HEK293 (cell line): ENCODE measurements around the gene MACO1.

Experiments used
- CTCF ChIA-PET: fragments of 350-600 bp; formaldehyde crosslinking; extraction: SDS; loops from one replicate; lab custom pipeline; 2021; ENCODE audit warnings: antibody characterized with exemption; lab: Yijun Ruan, JAX
- POLR2A ChIA-PET: fragments of 300-600 bp; formaldehyde crosslinking; extraction: SDS; loops from one replicate; lab custom pipeline; 2020; ENCODE audit warnings: antibody characterized with exemption, inconsistent platforms; lab: Yijun Ruan, JAX
- H3K27ac ChIP-seq: fragments of 200-500 bp; sonication (Bioruptor generic); 2 replicates; pipeline ENCODE4 v1.5.1; 2014; ENCODE audit warnings: low read depth, low read length, control low read depth, inconsistent platforms; ENCODE audit errors: extremely low read depth
- H3K36me3 ChIP-seq, 2 experiments: fragments of 200-500 bp in 1 of 2; sonication (Bioruptor generic) in 1 of 2; 1 replicate in 1 of 2; 2 replicates in 1 of 2; pipeline ENCODE4 v1.5.1; 2014 to 2017; ENCODE audit warnings: inconsistent platforms in 2 of 2, low read length in 2 of 2; ENCODE audit not compliant: control insufficient read depth in 2 of 2, insufficient read depth in 1 of 2
- H3K4me1 ChIP-seq: fragments of 200-500 bp; sonication (Bioruptor generic); 2 replicates; pipeline ENCODE4 v1.5.1; 2014; ENCODE audit warnings: mild to moderate bottlenecking, low read length, inconsistent platforms; ENCODE audit not compliant: control insufficient read depth, insufficient read depth
- H3K4me3 ChIP-seq: 2 replicates; pipeline ENCODE4 v1.5.1; 2011; ENCODE audit warnings: low read depth, mild to moderate bottlenecking, control low read depth, low read length, moderate library complexity
- H3K9me3 ChIP-seq: fragments of 200-500 bp; sonication (Bioruptor generic); 2 replicates; pipeline ENCODE4 v1.5.1; 2014; ENCODE audit warnings: low read depth, low read length, inconsistent platforms; ENCODE audit not compliant: control insufficient read depth, insufficient read depth
- BCL11A ChIP-seq: fragments of 450-650 bp; formaldehyde crosslinking; IDR thresholded peaks from 2 replicates; pipeline ENCODE4 v1.5.1; 2016; ENCODE audit warnings: low read depth, missing biosample characterization, missing genetic modification characterization
- EGR2 ChIP-seq: fragments of 450-650 bp; formaldehyde crosslinking; IDR thresholded peaks from 2 replicates; pipeline ENCODE4 v1.5.1; 2016; ENCODE audit warnings: low read depth, missing biosample characterization, missing genetic modification characterization
- KLF10 ChIP-seq: fragments of 450-650 bp; IDR thresholded peaks from 2 replicates; pipeline ENCODE4 v1.5.1; 2018; ENCODE audit warnings: missing biosample characterization, mild to moderate bottlenecking, missing genetic modification characterization
- MYNN ChIP-seq: fragments of 450-650 bp; formaldehyde crosslinking; IDR thresholded peaks from 2 replicates; pipeline ENCODE4 v1.5.1; 2016; ENCODE audit warnings: missing biosample characterization, missing genetic modification characterization, borderline replicate concordance
- YY2 ChIP-seq: fragments of 450-650 bp; formaldehyde crosslinking; IDR thresholded peaks from 2 replicates; pipeline ENCODE4 v1.5.1; 2016; ENCODE audit warnings: missing biosample characterization, missing genetic modification characterization
- ZFHX2 ChIP-seq: fragments of 450-650 bp; formaldehyde crosslinking; conservative IDR thresholded peaks from 2 replicates; pipeline ENCODE4 v1.5.1; 2016; ENCODE audit warnings: missing biosample characterization, missing genetic modification characterization
- ZFP3 ChIP-seq: fragments of 450-650 bp; formaldehyde crosslinking; IDR thresholded peaks from 2 replicates; pipeline ENCODE4 v1.5.1; 2016; ENCODE audit warnings: low read depth, missing biosample characterization, missing genetic modification characterization
- ZFP41 ChIP-seq: fragments of 450-650 bp; formaldehyde crosslinking; IDR thresholded peaks from 2 replicates; pipeline ENCODE4 v1.5.1; 2016; ENCODE audit warnings: missing biosample characterization, missing genetic modification characterization, borderline replicate concordance
- ZNF202 ChIP-seq: fragments of 450-650 bp; formaldehyde crosslinking; IDR thresholded peaks from 2 replicates; pipeline ENCODE4 v1.5.1; 2016; ENCODE audit warnings: missing biosample characterization, missing genetic modification characterization, borderline replicate concordance
- ZNF211 ChIP-seq: fragments of 450-650 bp; formaldehyde crosslinking; IDR thresholded peaks from 2 replicates; pipeline ENCODE4 v1.5.1; 2016; ENCODE audit warnings: low read depth, missing biosample characterization, missing genetic modification characterization
- ZNF239 ChIP-seq: fragments of 450-650 bp; formaldehyde crosslinking; IDR thresholded peaks from 2 replicates; pipeline ENCODE4 v1.5.1; 2016; ENCODE audit warnings: missing biosample characterization, missing genetic modification characterization
- ZNF354C ChIP-seq: fragments of 450-650 bp; formaldehyde crosslinking; IDR thresholded peaks from 2 replicates; pipeline ENCODE4 v1.5.1; 2016; ENCODE audit warnings: missing biosample characterization, missing genetic modification characterization, low read depth, borderline replicate concordance
- ZNF366 ChIP-seq: fragments of 450-650 bp; formaldehyde crosslinking; conservative IDR thresholded peaks from 2 replicates; pipeline ENCODE4 v1.5.1; 2016; ENCODE audit warnings: missing biosample characterization, missing genetic modification characterization
- ZNF48 ChIP-seq: fragments of 450-650 bp; formaldehyde crosslinking; IDR thresholded peaks from 2 replicates; pipeline ENCODE4 v1.5.1; 2016; ENCODE audit warnings: missing biosample characterization, missing genetic modification characterization
- ZNF629 ChIP-seq: fragments of 450-650 bp; formaldehyde crosslinking; IDR thresholded peaks from 2 replicates; pipeline ENCODE4 v1.5.1; 2017; ENCODE audit warnings: missing biosample characterization, missing genetic modification characterization
- ZNF670 ChIP-seq: fragments of 450-650 bp; formaldehyde crosslinking; IDR thresholded peaks from 2 replicates; pipeline ENCODE4 v1.5.1; 2016; ENCODE audit warnings: missing biosample characterization, missing genetic modification characterization, low read depth
- TF ChIP-seq, protein P1 (sequence below): fragments of 450-650 bp; formaldehyde crosslinking; IDR thresholded peaks from 2 replicates; pipeline ENCODE4 v1.5.1; 2017; ENCODE audit warnings: missing biosample characterization, missing genetic modification characterization
- TF ChIP-seq, protein P2 (sequence below): fragments of 450-650 bp; formaldehyde crosslinking; IDR thresholded peaks from 2 replicates; pipeline ENCODE4 v1.5.1; 2016; ENCODE audit warnings: missing biosample characterization, missing genetic modification characterization
- TF ChIP-seq, protein P3 (sequence below): fragments of 450-650 bp; formaldehyde crosslinking; IDR thresholded peaks from 2 replicates; pipeline ENCODE4 v1.5.1; 2017; ENCODE audit warnings: missing biosample characterization, missing genetic modification characterization
- TF ChIP-seq, protein P4 (sequence below): fragments of 450-650 bp; formaldehyde crosslinking; IDR thresholded peaks from 2 replicates; pipeline ENCODE4 v1.5.1; 2016; ENCODE audit warnings: missing biosample characterization, missing genetic modification characterization
- TF ChIP-seq, protein P5 (sequence below): fragments of 450-650 bp; formaldehyde crosslinking; IDR thresholded peaks from 2 replicates; pipeline ENCODE4 v1.5.1; 2016; ENCODE audit warnings: missing biosample characterization, missing genetic modification characterization

MACO1 gene

DNA sequence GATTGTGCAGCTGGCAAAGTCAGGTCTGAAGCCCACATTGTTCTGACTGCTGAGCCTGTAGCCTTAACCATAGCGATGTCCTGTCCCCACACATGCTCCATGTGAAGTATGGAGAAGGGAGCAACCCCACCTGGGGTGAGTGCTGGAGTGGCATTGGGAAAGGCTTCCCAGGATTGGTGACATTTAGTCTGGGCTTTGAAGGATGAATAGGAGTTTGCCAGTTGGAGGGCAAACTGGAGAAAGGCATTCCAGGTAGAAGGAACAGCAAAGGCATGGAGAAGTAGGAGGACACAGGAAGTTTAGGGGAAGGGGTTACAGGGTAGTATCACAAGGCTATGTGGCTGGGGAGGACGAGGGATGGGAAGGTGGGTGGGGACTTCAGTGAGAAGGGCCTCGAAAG, 105.4 kb downstream of the MACO1 start:
- Histone ChIP-seq H3K27ac (no peak overlapping the region), H3K36me3 (no peaks in the 10 kb centered on the region), H3K9me3 (no peaks in the 10 kb centered on the region), H3K4me1 (no peaks in the 10 kb centered on the region), H3K4me3 (no peak overlapping the region)
- POLR2A ChIA-PET: no interaction called here
- CTCF ChIA-PET: no interaction called here
- TF ChIP-seq ZNF202 (tag by site-specific recombination) (no peak), ZFP3 (tag by site-specific recombination) (peak; percentile 97), ZNF670 (no peak)
- TF ChIP-seq, protein P1, sequence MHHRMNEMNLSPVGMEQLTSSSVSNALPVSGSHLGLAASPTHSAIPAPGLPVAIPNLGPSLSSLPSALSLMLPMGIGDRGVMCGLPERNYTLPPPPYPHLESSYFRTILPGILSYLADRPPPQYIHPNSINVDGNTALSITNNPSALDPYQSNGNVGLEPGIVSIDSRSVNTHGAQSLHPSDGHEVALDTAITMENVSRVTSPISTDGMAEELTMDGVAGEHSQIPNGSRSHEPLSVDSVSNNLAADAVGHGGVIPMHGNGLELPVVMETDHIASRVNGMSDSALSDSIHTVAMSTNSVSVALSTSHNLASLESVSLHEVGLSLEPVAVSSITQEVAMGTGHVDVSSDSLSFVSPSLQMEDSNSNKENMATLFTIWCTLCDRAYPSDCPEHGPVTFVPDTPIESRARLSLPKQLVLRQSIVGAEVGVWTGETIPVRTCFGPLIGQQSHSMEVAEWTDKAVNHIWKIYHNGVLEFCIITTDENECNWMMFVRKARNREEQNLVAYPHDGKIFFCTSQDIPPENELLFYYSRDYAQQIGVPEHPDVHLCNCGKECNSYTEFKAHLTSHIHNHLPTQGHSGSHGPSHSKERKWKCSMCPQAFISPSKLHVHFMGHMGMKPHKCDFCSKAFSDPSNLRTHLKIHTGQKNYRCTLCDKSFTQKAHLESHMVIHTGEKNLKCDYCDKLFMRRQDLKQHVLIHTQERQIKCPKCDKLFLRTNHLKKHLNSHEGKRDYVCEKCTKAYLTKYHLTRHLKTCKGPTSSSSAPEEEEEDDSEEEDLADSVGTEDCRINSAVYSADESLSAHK (tag by site-specific recombination): no peak

DNA sequence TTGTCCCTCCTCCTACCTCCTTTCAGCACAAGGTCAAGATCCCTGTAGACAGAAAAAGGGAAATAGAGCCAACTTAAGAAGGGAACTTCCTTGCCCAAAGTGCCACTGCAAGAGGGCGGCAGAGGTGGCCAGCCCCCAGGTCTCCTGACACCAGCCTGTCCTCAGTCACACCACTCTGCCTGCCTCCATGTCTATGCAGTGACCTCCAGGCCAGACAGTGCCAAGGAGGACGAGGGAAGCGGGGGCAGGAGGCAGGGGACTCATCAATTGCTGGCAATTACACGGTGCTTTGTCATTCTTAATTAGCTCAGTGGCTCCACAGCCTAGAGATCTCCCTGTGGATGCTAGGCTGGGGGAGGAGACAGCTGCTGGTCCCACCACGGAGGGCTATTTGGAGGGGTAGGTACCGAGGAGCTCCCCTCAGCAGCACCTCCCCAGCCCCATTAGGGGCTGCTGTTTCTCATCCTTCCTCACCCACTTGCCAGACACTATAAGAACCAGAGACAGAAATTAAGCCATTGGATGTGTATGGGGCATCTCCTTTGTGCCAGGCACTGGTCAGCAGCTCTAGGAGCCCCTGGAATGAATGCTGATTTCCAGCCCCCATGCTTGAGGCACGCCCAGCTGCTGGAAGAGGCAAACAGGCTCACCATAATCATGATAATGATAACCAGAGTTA, 106.6 kb downstream of the MACO1 start:
- H3K27ac ChIP-seq: no peak overlapping the region
- H3K9me3 ChIP-seq: no peaks in the 10 kb centered on the region
- H3K4me1 ChIP-seq: no peaks in the 10 kb centered on the region
- no peak overlapping the region for H3K4me3 ChIP-seq
- TF ChIP-seq YY2 (no peak), ZNF239 (tag by site-specific recombination) (no peak), BCL11A (tag by site-specific recombination) (no peak), ZFHX2 (tag by site-specific recombination) (peak; percentile 56), KLF10 (no peak), ZNF629 (no peak), ZNF48 (tag by site-specific recombination) (no peak), EGR2 (peak; percentile 72), ZNF670 (no peak), ZNF211 (no peak), ZNF354C (tag by site-specific recombination) (no peak), ZNF366 (tag by site-specific recombination) (no peak), MYNN (tag by site-specific recombination) (no peak), ZFP41 (tag by site-specific recombination) (no peak)
- TF ChIP-seq, protein P2, sequence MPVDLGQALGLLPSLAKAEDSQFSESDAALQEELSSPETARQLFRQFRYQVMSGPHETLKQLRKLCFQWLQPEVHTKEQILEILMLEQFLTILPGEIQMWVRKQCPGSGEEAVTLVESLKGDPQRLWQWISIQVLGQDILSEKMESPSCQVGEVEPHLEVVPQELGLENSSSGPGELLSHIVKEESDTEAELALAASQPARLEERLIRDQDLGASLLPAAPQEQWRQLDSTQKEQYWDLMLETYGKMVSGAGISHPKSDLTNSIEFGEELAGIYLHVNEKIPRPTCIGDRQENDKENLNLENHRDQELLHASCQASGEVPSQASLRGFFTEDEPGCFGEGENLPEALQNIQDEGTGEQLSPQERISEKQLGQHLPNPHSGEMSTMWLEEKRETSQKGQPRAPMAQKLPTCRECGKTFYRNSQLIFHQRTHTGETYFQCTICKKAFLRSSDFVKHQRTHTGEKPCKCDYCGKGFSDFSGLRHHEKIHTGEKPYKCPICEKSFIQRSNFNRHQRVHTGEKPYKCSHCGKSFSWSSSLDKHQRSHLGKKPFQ (tag by site-specific recombination): no peak
- TF ChIP-seq, protein P3, sequence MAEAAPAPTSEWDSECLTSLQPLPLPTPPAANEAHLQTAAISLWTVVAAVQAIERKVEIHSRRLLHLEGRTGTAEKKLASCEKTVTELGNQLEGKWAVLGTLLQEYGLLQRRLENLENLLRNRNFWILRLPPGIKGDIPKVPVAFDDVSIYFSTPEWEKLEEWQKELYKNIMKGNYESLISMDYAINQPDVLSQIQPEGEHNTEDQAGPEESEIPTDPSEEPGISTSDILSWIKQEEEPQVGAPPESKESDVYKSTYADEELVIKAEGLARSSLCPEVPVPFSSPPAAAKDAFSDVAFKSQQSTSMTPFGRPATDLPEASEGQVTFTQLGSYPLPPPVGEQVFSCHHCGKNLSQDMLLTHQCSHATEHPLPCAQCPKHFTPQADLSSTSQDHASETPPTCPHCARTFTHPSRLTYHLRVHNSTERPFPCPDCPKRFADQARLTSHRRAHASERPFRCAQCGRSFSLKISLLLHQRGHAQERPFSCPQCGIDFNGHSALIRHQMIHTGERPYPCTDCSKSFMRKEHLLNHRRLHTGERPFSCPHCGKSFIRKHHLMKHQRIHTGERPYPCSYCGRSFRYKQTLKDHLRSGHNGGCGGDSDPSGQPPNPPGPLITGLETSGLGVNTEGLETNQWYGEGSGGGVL: no peak
- TF ChIP-seq, protein P4, sequence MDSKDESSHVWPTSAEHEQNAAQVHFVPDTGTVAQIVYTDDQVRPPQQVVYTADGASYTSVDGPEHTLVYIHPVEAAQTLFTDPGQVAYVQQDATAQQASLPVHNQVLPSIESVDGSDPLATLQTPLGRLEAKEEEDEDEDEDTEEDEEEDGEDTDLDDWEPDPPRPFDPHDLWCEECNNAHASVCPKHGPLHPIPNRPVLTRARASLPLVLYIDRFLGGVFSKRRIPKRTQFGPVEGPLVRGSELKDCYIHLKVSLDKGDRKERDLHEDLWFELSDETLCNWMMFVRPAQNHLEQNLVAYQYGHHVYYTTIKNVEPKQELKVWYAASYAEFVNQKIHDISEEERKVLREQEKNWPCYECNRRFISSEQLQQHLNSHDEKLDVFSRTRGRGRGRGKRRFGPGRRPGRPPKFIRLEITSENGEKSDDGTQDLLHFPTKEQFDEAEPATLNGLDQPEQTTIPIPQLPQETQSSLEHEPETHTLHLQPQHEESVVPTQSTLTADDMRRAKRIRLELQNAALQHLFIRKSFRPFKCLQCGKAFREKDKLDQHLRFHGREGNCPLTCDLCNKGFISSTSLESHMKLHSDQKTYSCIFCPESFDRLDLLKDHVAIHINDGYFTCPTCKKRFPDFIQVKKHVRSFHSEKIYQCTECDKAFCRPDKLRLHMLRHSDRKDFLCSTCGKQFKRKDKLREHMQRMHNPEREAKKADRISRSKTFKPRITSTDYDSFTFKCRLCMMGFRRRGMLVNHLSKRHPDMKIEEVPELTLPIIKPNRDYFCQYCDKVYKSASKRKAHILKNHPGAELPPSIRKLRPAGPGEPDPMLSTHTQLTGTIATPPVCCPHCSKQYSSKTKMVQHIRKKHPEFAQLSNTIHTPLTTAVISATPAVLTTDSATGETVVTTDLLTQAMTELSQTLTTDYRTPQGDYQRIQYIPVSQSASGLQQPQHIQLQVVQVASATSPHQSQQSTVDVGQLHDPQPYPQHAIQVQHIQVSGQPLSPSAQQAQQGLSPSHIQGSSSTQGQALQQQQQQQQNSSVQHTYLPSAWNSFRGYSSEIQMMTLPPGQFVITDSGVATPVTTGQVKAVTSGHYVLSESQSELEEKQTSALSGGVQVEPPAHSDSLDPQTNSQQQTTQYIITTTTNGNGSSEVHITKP (tag by site-specific recombination): peak; percentile 91
- TF ChIP-seq, protein P5, sequence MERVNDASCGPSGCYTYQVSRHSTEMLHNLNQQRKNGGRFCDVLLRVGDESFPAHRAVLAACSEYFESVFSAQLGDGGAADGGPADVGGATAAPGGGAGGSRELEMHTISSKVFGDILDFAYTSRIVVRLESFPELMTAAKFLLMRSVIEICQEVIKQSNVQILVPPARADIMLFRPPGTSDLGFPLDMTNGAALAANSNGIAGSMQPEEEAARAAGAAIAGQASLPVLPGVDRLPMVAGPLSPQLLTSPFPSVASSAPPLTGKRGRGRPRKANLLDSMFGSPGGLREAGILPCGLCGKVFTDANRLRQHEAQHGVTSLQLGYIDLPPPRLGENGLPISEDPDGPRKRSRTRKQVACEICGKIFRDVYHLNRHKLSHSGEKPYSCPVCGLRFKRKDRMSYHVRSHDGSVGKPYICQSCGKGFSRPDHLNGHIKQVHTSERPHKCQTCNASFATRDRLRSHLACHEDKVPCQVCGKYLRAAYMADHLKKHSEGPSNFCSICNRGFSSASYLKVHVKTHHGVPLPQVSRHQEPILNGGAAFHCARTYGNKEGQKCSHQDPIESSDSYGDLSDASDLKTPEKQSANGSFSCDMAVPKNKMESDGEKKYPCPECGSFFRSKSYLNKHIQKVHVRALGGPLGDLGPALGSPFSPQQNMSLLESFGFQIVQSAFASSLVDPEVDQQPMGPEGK: no peak
- ChIA-PET CTCF (interaction anchor here (0.5 to 1.9 kb wide), 4 partner anchors 14 to 87 kb away, joined by 3 to 6 read pairs (median 4); no protein-coding TSS in a partner anchor), POLR2A (no interaction called here)
- no peaks in the 10 kb centered on the region for H3K36me3 ChIP-seq
